ENCODE data around the gene ESPN.

GRCh38 chr1:6491480-6491962 is 66.9 kb downstream of the ESPN start, which contains the start of gene PLEKHG5:
- TF ChIP-seq CTCF (conservative IDR thresholded peaks at IDR 0.05 in 1 of 2, IDR thresholded peaks at IDR 0.05 in 1 of 2; ENCODE audit: extremely low read depth in 1 of 2, insufficient read depth in 1 of 2, low read depth in 1 of 2, low read length in 2 of 2) (no peak), EZH2 (IDR thresholded peaks at IDR 0.05; ENCODE audit: borderline replicate concordance, low read length) (no peak)
